Fibroblast of mammary gland (primary cell): ENCODE measurements around the gene MECP2.

Experiments
- DNase-seq: peaks from one replicate; pipeline ENCODE4 v3.0.0-alpha.2; 2010; ENCODE audit warnings: low read depth
- H3K4me3 ChIP-seq: 2 replicates; pipeline ENCODE4 v1.5.1; 2011; ENCODE audit warnings: low read depth, mild to moderate bottlenecking, low read length, moderate library complexity; ENCODE audit not compliant: control insufficient read depth
- TF ChIP-seq, protein P1 (sequence below): conservative IDR thresholded peaks from 2 replicates; pipeline ENCODE4 v1.5.1; 2011; ENCODE audit warnings: low read depth, low read length, inconsistent platforms; ENCODE audit not compliant: control insufficient read depth, insufficient read depth

The MECP2 gene

GRCh38 chrX:154068560-154068959, 29.0 kb downstream of the MECP2 start:
- TF ChIP-seq, protein P1, sequence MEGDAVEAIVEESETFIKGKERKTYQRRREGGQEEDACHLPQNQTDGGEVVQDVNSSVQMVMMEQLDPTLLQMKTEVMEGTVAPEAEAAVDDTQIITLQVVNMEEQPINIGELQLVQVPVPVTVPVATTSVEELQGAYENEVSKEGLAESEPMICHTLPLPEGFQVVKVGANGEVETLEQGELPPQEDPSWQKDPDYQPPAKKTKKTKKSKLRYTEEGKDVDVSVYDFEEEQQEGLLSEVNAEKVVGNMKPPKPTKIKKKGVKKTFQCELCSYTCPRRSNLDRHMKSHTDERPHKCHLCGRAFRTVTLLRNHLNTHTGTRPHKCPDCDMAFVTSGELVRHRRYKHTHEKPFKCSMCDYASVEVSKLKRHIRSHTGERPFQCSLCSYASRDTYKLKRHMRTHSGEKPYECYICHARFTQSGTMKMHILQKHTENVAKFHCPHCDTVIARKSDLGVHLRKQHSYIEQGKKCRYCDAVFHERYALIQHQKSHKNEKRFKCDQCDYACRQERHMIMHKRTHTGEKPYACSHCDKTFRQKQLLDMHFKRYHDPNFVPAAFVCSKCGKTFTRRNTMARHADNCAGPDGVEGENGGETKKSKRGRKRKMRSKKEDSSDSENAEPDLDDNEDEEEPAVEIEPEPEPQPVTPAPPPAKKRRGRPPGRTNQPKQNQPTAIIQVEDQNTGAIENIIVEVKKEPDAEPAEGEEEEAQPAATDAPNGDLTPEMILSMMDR = no peak
- no peak for DNase-seq
- H3K4me3 ChIP-seq = no peak overlapping the region

- TF ChIP-seq, protein P1 = no peak
- H3K4me3 ChIP-seq = no peak overlapping the region
- DNase-seq = no peak
Observed at GRCh38 chrX:154064637-154065435, 32.7 kb downstream of the MECP2 start.

GRCh38 chrX:154063234-154063633, 34.3 kb downstream of the MECP2 start:
- H3K4me3 ChIP-seq = no peak overlapping the region
- TF ChIP-seq, protein P1 = no peak
- DNase-seq = no peak

- DNase-seq = no peak
- TF ChIP-seq, protein P1 = no peak
Observed at GRCh38 chrX:154061801-154062200, 35.7 kb downstream of the MECP2 start.

GRCh38 chrX:154059729-154060245, 37.7 kb downstream of the MECP2 start:
- peak; percentile 24 for DNase-seq
- TF ChIP-seq, protein P1 = no peak
- H3K4me3 ChIP-seq = no peak overlapping the region

More at GRCh38 chrX:154061801-154062200, 35.7 kb downstream of the MECP2 start:
- H3K4me3 ChIP-seq = no peak overlapping the region

GRCh38 chrX:154059231-154059630, 38.3 kb downstream of the MECP2 start:
- no peak overlapping the region for H3K4me3 ChIP-seq
- TF ChIP-seq, protein P1 = no peak
- no peak for DNase-seq
